ENCODE results near the gene FRYL. TPM values are rescaled to one million over a fixed set of nuclear protein-coding genes. Genes with fewer than 3 reads are reported as not detected.

FRYL gene
- total and polyA plus RNA-seq, 2 of the 8 experiments (the other 6 are each of a cell fraction or from before 2014, with no cell fraction given) = 8.0 to 36.5 TPM

DNA sequence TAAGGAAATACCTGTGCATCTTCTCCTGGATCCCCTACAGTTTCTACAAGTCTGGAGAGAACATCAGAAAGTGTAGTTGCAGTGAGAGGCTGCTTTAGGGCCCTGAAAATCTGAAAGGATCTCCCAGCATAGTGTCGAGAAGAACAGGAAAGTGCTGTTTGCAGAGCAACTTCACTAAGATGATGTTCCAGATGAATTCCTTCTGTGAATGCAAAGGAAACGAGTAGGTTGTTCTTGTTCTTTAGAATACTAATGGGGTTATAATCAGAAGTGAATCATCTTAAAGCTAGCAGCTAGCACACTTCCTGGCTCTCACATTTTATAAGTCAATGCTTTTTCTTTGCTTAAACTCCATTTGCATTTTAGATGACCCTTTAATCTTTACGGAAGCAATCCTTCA, 236.3 kb downstream of the FRYL start:
- H2BK5ac ChIP-seq (ENCODE audit: low read depth, low read length) = no peak overlapping the region
- no peak overlapping the region for H4K91ac ChIP-seq (replicated peaks; ENCODE audit: insufficient read length, low read length)
- H3K4me2 ChIP-seq (ENCODE audit: insufficient read depth in 1 of 2, low read depth in 2 of 2, low read length in 2 of 2) = no peak overlapping the region
- H3K4me3 ChIP-seq (ENCODE audit: extremely low read depth in 1 of 4, insufficient read depth in 2 of 4, low read depth in 3 of 4, low read length in 4 of 4) = no peak overlapping the region
- H3K56ac ChIP-seq (replicated peaks; ENCODE audit: insufficient read length, low read depth, low read length) = no peak overlapping the region
- FAIRE-seq = peak; percentile 19
- ChIA-PET POLR2A (ENCODE audit: partially characterized antibody) (no interaction called here), CTCF (ENCODE audit: partially characterized antibody) (interaction anchor here (2.6 kb wide), 1 partner anchor 416 kb away, joined by 7 read pairs; no protein-coding TSS in a partner anchor)
- no peak overlapping the region for H3K18ac ChIP-seq (ENCODE audit: extremely low read depth, low read length)
- DNase-seq (ENCODE audit: low read depth in 1 of 2, low spot score in 2 of 2) = no peak
- H3K23me2 ChIP-seq (ENCODE audit: low read depth, low read length) = no peaks in the 10 kb centered on the region
- H3K4me1 ChIP-seq (replicated peaks in 1 of 4; ENCODE audit: control insufficient read depth in 3 of 4, insufficient read depth in 4 of 4, low read length in 3 of 4) = no peaks in the 10 kb centered on the region; a peak in 1 of 7 replicates
- no peak overlapping the region for H2BK120ac ChIP-seq (replicated peaks; ENCODE audit: low read depth, low read length)
- no peak overlapping the region for H3K9ac ChIP-seq (replicated peaks in 1 of 4; ENCODE audit: extremely low read depth in 1 of 4, low read depth in 3 of 4, low read length in 3 of 4)
- H2BK20ac ChIP-seq (ENCODE audit: low read length) = no peak overlapping the region
- no peak overlapping the region for H3K4ac ChIP-seq (replicated peaks; ENCODE audit: insufficient read length, low read depth, low read length)
- no peak overlapping the region for H2AK5ac ChIP-seq (ENCODE audit: low read depth, low read length)
- no peak overlapping the region for H3K23ac ChIP-seq (ENCODE audit: insufficient read length)
- H4K5ac ChIP-seq (ENCODE audit: insufficient read length, low read depth, low read length) = no peak overlapping the region
- no peak for TF ChIP-seq RNF2 (IDR thresholded peaks at IDR 0.05; ENCODE audit: borderline replicate concordance, low read depth, low read length, missing control alignments, poor library complexity, severe bottlenecking)
- H4K8ac ChIP-seq (ENCODE audit: extremely low read depth, insufficient read depth, low read length) = no peak overlapping the region
- 83% methylated on average over 3 of the region's 3 CpGs; no CpG with 5 or more reads in 1 of the 2 experiments for WGBS, 2 experiments (ENCODE audit: extremely low coverage in 1 of 2, insufficient coverage in 1 of 2, insufficient read length in 1 of 2, insufficient replicate concordance in 2 of 2, low coverage in 1 of 2, low lambda C conversion rate in 2 of 2, missing lambda C conversion rate in 1 of 2)
- peaks cover 0 to 1% (median 0%) of the 10 kb centered on the region in 4 experiments; a peak in 1 of 7 replicates for H3K27me3 ChIP-seq (replicated peaks in 1 of 4; ENCODE audit: control insufficient read depth in 3 of 4, extremely low read depth in 1 of 4, insufficient read depth in 3 of 4, low read length in 3 of 4)
- peaks cover 0 to 3% of the 10 kb centered on the region in 2 experiments for H4K20me1 ChIP-seq (replicated peaks in 1 of 2; ENCODE audit: control insufficient read depth in 1 of 2, insufficient read depth in 2 of 2, low read length in 2 of 2)
- H3K36me3 ChIP-seq (ENCODE audit: control insufficient read depth in 2 of 4, insufficient read depth in 4 of 4, low read length in 3 of 4) = peaks cover 2 to 54% (median 33%) of the 10 kb centered on the region in 4 experiments; a peak in 7 of 8 replicates
- H2BK12ac ChIP-seq (ENCODE audit: low read depth, low read length) = no peak overlapping the region
- H3K79me2 ChIP-seq (ENCODE audit: control insufficient read depth in 1 of 2, insufficient read depth in 2 of 2, low read length in 2 of 2) = no peaks in the 10 kb centered on the region
- no peak overlapping the region for H2AFZ ChIP-seq (ENCODE audit: low read length)
- H2BK15ac ChIP-seq (ENCODE audit: low read length) = no peak overlapping the region
- H3K9me3 ChIP-seq (ENCODE audit: insufficient read depth in 2 of 2, low read depth in 1 of 2, low read length in 1 of 2) = no peaks in the 10 kb centered on the region
- H3K79me1 ChIP-seq (ENCODE audit: low read depth, low read length) = no peaks in the 10 kb centered on the region
- no peak overlapping the region for H3K27ac ChIP-seq (ENCODE audit: low read depth, low read length)
- no peak overlapping the region for H3K14ac ChIP-seq (ENCODE audit: insufficient read length)

Measured in H1 (cell line).